ENCODE results near the gene YRDC.
A peak's percentile ranks its signal among the peaks of the same experiment; 100 is the strongest.

The YRDC gene

DNA sequence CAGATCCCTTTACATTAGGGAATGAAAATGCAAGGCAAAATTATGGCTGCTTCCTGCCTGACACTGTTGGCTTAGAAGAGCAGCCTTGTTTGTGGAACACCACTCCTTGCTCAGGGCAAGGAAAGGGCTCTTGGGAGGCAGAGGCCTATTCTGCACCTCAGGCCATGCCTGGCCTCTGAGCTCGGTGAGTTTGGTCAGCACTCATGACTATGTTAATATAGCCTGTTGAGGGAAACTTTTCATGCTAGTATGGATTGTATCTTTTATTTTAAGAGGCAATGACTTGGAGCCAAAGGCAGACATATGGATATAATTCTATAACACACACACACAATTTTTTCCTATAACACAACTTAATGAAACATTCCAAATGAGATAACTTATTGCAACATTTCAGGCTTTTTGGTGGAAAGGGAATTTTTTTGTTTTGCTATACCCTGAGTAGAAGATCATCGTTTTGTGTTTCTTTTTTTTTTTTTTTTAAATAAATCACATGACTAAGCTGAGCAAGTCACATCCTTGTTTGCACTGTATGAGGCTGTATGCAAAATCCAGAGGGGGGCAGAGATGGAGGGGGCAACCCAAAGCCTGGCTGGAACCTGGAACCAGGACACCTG is 5.6 kb upstream of the YRDC start:
- ATAC-seq (ENCODE audit: low read depth) = no peak

GRCh38 chr1:37811027-37811655 is 3.1 kb upstream of the YRDC start:
- TF ChIP-seq CTCF (IDR thresholded peaks at IDR 0.05; ENCODE audit: poor library complexity, severe bottlenecking) = peak; percentile 72
- Histone ChIP-seq H3K27ac (ENCODE audit: poor library complexity, severe bottlenecking) (no peak overlapping the region), H3K27me3 (ENCODE audit: insufficient read depth, poor library complexity, severe bottlenecking) (no peaks in the 10 kb centered on the region), H3K4me1 (ENCODE audit: insufficient read depth, poor library complexity, severe bottlenecking) (peaks cover 3% of the 10 kb centered on the region), H3K4me3 (ENCODE audit: severe bottlenecking) (no peak overlapping the region), H3K9me3 (ENCODE audit: severe bottlenecking) (no peaks in the 10 kb centered on the region), H3K36me3 (ENCODE audit: low read depth) (peaks cover 25% of the 10 kb centered on the region)
- DNase-seq (ENCODE audit: low spot score) = no peak
- no peak for ATAC-seq (ENCODE audit: low read depth)

More for the DNA sequence above, 5.6 kb upstream of the YRDC start:
- Histone ChIP-seq H3K4me1 (ENCODE audit: insufficient read depth, poor library complexity, severe bottlenecking) (peaks cover 3% of the 10 kb centered on the region), H3K9me3 (ENCODE audit: severe bottlenecking) (no peaks in the 10 kb centered on the region), H3K27me3 (ENCODE audit: insufficient read depth, poor library complexity, severe bottlenecking) (no peaks in the 10 kb centered on the region), H3K36me3 (ENCODE audit: low read depth) (peaks cover 31% of the 10 kb centered on the region), H3K27ac (ENCODE audit: poor library complexity, severe bottlenecking) (no peak overlapping the region), H3K4me3 (ENCODE audit: severe bottlenecking) (no peak overlapping the region)
- DNase-seq (ENCODE audit: low spot score) = no peak
- no peak for TF ChIP-seq CTCF (IDR thresholded peaks at IDR 0.05; ENCODE audit: poor library complexity, severe bottlenecking)

GRCh38 chr1:37809942-37810341 is 1.9 kb upstream of the YRDC start:
- no peak for ATAC-seq (ENCODE audit: low read depth)
- peak overlapping the region; percentile 65 for H3K27ac ChIP-seq (ENCODE audit: poor library complexity, severe bottlenecking)
- peaks cover 36% of the 10 kb centered on the region for H3K36me3 ChIP-seq (ENCODE audit: low read depth)
- H3K9me3 ChIP-seq (ENCODE audit: severe bottlenecking) = no peaks in the 10 kb centered on the region
- no peak for TF ChIP-seq CTCF (IDR thresholded peaks at IDR 0.05; ENCODE audit: poor library complexity, severe bottlenecking)
- DNase-seq (ENCODE audit: low spot score) = no peak
- no peak overlapping the region for H3K4me3 ChIP-seq (ENCODE audit: severe bottlenecking)
- H3K27me3 ChIP-seq (ENCODE audit: insufficient read depth, poor library complexity, severe bottlenecking) = no peaks in the 10 kb centered on the region
- H3K4me1 ChIP-seq (ENCODE audit: insufficient read depth, poor library complexity, severe bottlenecking) = peaks cover 3% of the 10 kb centered on the region

- peaks cover 43% of the 10 kb centered on the region for H3K36me3 ChIP-seq (ENCODE audit: low read depth)
- DNase-seq (ENCODE audit: low spot score) (peak; percentile 56), ATAC-seq (ENCODE audit: low read depth) (peak; percentile 78)
- peak overlapping the region; percentile 96 for H3K4me3 ChIP-seq (ENCODE audit: severe bottlenecking)
- H3K9me3 ChIP-seq (ENCODE audit: severe bottlenecking) = no peaks in the 10 kb centered on the region
- peak; percentile 10 for TF ChIP-seq CTCF (IDR thresholded peaks at IDR 0.05; ENCODE audit: poor library complexity, severe bottlenecking)
- H3K27ac ChIP-seq (ENCODE audit: poor library complexity, severe bottlenecking) = peak overlapping the region; percentile 65
- peaks cover 3% of the 10 kb centered on the region for H3K4me1 ChIP-seq (ENCODE audit: insufficient read depth, poor library complexity, severe bottlenecking)
- H3K27me3 ChIP-seq (ENCODE audit: insufficient read depth, poor library complexity, severe bottlenecking) = no peaks in the 10 kb centered on the region
These were observed 636 bp upstream of the YRDC start for GRCh38 chr1:37808369-37809319.
